Ascending aorta (tissue), 2 donors: ENCODE data around the gene TUBB2B. TPM values are rescaled to one million over a fixed set of nuclear protein-coding genes. Genes with fewer than 3 reads are reported as not detected.
"Not testable (repeated sequence)": the region's sequence is repeated elsewhere in the genome, so short reads cannot be mapped to it uniquely, and the experiment has no call there.

ENCODE experiments used
- DNase-seq, 2 donors: peaks; one replicate each; pipeline ENCODE4 v3.0.0-alpha.2; 2019; ENCODE audit warnings: low spot score in 2 of 2
- H3K27ac ChIP-seq, 2 donors: fragments of 200-600 bp; sonication (generic); one replicate each; pipeline ENCODE4 v1.5.1; 2016 to 2017; ENCODE audit warnings: mild to moderate bottlenecking in 1 of 2
- H3K27me3 ChIP-seq: fragments of 200-600 bp; sonication (generic); one replicate; pipeline ENCODE4 v1.5.1; 2017
- H3K36me3 ChIP-seq, 2 donors: fragments of 200-600 bp; sonication (generic); one replicate each; pipeline ENCODE4 v1.5.1; 2016
- H3K4me1 ChIP-seq, 2 donors: fragments of 200-600 bp; sonication (generic); one replicate each; pipeline ENCODE4 v1.5.1; 2016 to 2017; ENCODE audit warnings: mild to moderate bottlenecking in 1 of 2
- H3K4me3 ChIP-seq, 2 donors: fragments of 200-600 bp; sonication (generic); one replicate each; pipeline ENCODE4 v1.5.1; 2016 to 2017; ENCODE audit warnings: mild to moderate bottlenecking in 1 of 2
- H3K9me3 ChIP-seq, 2 donors: fragments of 200-600 bp; sonication (generic); one replicate each; pipeline ENCODE4 v1.5.1; 2016
- CTCF ChIP-seq, 3 experiments: fragments of 200-600 bp in 2 of 3; fragments of 450-650 bp in 1 of 3; sonication (generic) in 2 of 3; IDR thresholded peaks; one replicate each; pipeline ENCODE4 v1.5.1; 2016 to 2019; ENCODE audit warnings: antibody characterized with exemption in 3 of 3, mild to moderate bottlenecking in 1 of 3, moderate library complexity in 1 of 3
- intact Hi-C: fragments of 100-400 bp; cut with DNase I; formaldehyde crosslinking; loops from one replicate; pipeline ENCODE4 v1.15.1; 2023
- total RNA-seq: library from RNA; depleted of rRNA; stranded (reverse); fragments of >200 nt; gene quantifications from one replicate; pipeline ENCODE4 v1.1.0, GENCODE V29; 2016

TUBB2B gene
- total RNA-seq, 1 donor from 2014 or later: not detected

DNA sequence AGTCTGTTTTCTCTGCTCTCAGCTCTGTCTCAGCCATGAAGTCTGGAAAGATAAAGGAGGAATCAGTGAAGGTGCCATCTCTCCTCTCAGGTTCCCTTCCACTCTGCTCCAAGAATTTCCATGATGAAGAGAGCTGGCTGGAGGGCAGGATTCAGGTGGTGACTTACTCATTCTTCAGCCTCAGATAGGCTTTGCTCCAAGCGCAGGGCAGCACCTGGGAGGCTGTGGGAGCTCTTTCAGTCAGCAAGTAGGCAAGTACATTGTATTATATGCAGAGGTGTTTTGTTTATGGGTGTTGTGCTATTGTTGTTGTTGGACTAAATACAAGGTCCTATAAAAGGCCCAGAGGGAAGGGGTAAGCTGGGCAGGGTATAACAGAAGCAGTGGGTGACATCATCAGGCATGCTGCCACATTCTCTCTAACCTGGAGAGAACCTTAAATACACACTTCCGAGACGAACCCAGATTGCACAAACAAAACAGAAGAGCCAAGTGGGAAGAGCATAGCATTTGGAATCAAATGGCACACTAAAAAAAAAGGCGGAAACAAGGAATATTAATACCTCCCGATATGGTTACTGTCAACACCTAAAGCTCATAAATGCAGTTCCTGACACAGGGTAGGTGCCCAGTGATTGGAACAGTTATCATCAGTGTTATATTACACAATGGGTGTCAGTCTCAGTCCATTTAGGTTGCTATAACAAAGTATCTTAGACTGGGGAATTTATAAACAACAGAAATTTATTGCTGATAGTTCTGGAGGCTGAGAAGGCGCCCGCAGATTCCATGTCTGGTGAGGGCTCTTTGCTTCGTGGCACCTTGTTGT is 16.8 kb upstream of the TUBB2B start:
- intact Hi-C loops: no loop called here
- H3K4me3 ChIP-seq: no peak overlapping the region
- no peaks in the 10 kb centered on the region for H3K27me3 ChIP-seq
- no peaks in the 10 kb centered on the region for H3K9me3 ChIP-seq
- H3K36me3 ChIP-seq: no peaks in the 10 kb centered on the region
- TF ChIP-seq CTCF (IDR thresholded peaks at IDR 0.05): no peak
- H3K27ac ChIP-seq: no peak overlapping the region
- peaks cover 0 to 4% of the 10 kb centered on the region in 2 donors for H3K4me1 ChIP-seq
- no peak for DNase-seq

DNA sequence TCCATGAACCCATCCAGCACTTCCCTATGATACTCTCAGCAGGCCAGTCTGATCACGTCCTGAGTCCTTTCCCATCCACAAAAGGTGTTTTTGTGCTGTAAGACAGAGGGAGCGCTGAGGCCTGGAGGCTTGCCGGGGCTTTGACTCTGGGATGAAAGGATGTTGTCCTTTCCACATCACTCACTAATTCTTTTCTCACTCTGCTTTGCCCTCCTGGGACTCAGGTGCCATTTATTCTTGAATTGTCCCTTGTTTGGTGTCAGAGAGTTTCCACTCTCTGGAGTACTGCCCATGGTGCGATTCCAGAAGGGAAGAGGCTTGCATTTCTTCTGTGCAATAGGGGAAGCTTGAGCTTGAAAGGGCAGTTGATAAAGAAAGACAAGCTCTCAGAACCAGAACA is 15.3 kb upstream of the TUBB2B start:
- Histone ChIP-seq H3K4me3 (no peak overlapping the region), H3K27ac (no peak overlapping the region), H3K36me3 (no peaks in the 10 kb centered on the region), H3K4me1 (peaks cover 0 to 2% of the 10 kb centered on the region in 2 donors), H3K27me3 (no peaks in the 10 kb centered on the region), H3K9me3 (no peaks in the 10 kb centered on the region)
- intact Hi-C loops: no loop called here
- DNase-seq: no peak
- TF ChIP-seq CTCF (IDR thresholded peaks at IDR 0.05): no peak

DNA sequence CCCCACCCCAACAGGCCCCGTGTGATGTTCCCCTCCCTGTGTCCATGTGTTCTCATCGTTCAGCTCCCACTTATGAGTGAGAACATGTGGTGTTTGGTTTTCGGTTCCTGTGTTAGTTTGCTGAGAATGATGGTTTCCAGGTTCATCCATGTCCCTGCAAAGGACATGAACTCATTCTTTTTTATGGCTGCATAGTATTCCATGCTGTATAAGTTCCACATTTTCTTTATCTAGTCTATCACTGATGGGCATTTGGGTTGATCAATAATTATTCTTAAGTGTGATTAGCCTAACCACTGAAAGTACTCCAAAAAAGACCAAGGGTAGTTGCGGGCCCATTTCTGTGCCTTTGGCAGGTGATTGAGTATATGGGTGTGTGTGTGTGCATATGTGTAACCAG is 14.3 kb upstream of the TUBB2B start:
- intact Hi-C loops, H3K9me3 ChIP-seq, H3K4me1 ChIP-seq, H3K27me3 ChIP-seq, DNase-seq, H3K4me3 ChIP-seq, H3K36me3 ChIP-seq, H3K27ac ChIP-seq: not testable (repeated sequence)

- no peak for TF ChIP-seq CTCF (IDR thresholded peaks at IDR 0.05)
- intact Hi-C loops: no loop called here
- H3K36me3 ChIP-seq: no peaks in the 10 kb centered on the region
- no peaks in the 10 kb centered on the region for H3K4me1 ChIP-seq
- no peak for DNase-seq
- no peak overlapping the region for H3K4me3 ChIP-seq
- H3K27ac ChIP-seq: no peak overlapping the region
- H3K9me3 ChIP-seq: no peaks in the 10 kb centered on the region
- no peaks in the 10 kb centered on the region for H3K27me3 ChIP-seq
Measured at GRCh38 chr6:3240595-3240994, 13.1 kb upstream of the TUBB2B start.

DNA sequence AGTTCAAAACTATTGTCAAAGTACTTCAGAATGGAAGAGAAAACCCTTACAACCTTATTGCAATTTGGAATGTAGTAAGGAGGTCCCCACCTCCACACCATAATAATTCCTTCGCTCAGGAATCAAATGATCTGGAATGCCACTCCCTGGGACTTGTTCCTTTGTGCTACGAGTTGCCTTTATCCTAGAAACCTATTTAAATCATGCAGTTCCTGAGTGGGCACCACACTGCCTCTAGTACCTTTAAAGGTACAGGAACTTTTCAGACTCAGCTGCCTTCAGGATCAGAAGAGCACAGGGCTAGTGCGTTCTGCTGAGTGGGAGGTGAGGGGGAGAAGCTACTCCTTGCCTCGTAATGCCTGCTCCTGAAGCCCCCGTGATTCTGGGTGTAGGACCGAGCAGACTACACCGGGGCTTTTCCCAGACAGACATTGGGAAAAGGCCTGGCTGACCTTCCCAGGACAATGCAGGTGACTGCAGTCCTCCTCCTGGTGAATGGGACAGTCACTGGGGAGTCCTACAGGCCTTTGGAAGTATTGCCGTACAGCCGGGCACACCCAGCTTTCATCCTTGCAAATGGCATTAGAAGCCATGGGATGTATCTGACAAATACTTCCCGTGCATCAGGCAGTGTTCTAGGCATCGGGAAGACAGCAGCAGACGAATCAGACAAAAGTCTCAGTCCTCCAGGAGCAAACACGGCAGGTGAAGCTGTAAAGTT is 11.8 kb upstream of the TUBB2B start:
- Histone ChIP-seq H3K9me3 (no peaks in the 10 kb centered on the region), H3K4me1 (no peaks in the 10 kb centered on the region), H3K36me3 (no peaks in the 10 kb centered on the region), H3K27ac (no peak overlapping the region), H3K27me3 (peaks cover 2% of the 10 kb centered on the region), H3K4me3 (no peak overlapping the region)
- no peak for DNase-seq
- intact Hi-C loops: no loop called here
- no peak for TF ChIP-seq CTCF (IDR thresholded peaks at IDR 0.05)
